ENCODE data around the gene LRRC36. TPM values are rescaled to one million over a fixed set of nuclear protein-coding genes. Genes with fewer than 3 reads are reported as not detected.

LRRC36 gene
- total and polyA plus RNA-seq, 9 of the 15 experiments (the other 6 are each of a cell fraction or from before 2014, with no cell fraction given): 0.09 to 0.40 (median 0.17) TPM; not detected in 1

DNA sequence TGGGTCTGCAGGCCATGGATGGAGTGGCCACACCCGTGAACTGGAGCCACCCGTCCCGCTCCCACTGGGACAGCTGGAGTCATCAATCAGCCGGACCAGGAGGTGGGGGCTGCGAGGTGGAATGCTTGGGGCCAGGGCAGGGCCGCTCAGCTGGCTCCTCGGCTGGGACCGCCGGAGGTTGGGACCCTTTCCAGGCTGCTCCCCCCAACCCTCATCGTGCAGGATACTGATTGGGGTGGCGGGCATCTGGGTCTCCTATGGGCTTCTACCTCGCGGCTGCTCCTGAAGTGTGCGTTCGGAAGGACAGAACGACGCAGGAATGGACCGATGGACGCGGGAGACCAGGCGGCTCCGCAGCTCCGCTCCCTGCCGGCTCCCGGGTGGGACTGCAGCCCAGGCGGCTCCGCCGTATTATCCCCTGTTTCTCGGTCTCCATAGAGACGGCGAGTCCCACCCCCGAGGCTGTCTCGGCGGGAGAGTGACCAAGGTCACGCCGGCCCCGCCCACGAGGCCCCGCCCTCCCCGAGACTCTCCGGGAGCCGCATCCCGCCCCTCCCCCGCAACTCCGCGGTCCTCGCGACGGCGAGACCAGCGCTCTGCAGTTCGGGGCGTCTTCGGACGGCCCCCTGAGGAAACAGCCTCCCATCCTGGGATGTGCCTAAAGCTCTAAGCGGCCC, 66.6 kb downstream of the LRRC36 start, which contains the start of gene TPPP3:
TSS of gene TPPP3 (minus strand) at position 388 of the 677 bp plus-strand sequence. CDS start 2,387 bp downstream, outside the sequence.
- 4% methylated on average over 30 of the region's 56 CpGs for WGBS (ENCODE audit: insufficient coverage, low coverage, missing lambda C conversion rate)
- H2AFZ ChIP-seq (ENCODE audit: low read depth, low read length): peak within 1 kb of the TSS; percentile 84
- no TSS peak for BruUV-seq (replicated peaks)
- ChIA-PET POLR2A (interaction anchor here (0.7 to 1.5 kb wide), 4 partner anchors 11 to 371 kb away, joined by 3 read pairs; no protein-coding TSS in a partner anchor), CTCF (ENCODE audit: low intra/inter-chr PET ratio) (interaction anchor here (0.9 kb wide), 1 partner anchor 21 kb away, joined by 5 read pairs; no protein-coding TSS in a partner anchor)
- H3K4me2 ChIP-seq (ENCODE audit: insufficient read depth, low read length): peak within 1 kb of the TSS; percentile 72
- intact Hi-C loops (cut with micrococcal nuclease) (loop anchor here (10.0 kb wide), 1 partner anchor 48 kb away; no protein-coding TSS in a partner anchor), in situ Hi-C loops (cut with MboI) (no loop called here)
- peaks cover 19 to 78% of the 10 kb centered on the region in 2 experiments for H3K4me1 ChIP-seq (replicated peaks in 1 of 2; ENCODE audit: control insufficient read depth in 2 of 2, insufficient read depth in 2 of 2, low read length in 2 of 2)
- ATAC-seq (peak; percentile 94), FAIRE-seq (peak; percentile 92), DNase-seq (ENCODE audit: extremely low read depth in 1 of 4, low spot score in 3 of 4) (peak; percentile 94 to 97 (median 96))
- no peak within 1 kb of the TSS for H3K27ac ChIP-seq (ENCODE audit: extremely low read depth, low read depth, low read length)
- H3K79me2 ChIP-seq (ENCODE audit: control insufficient read depth, insufficient read depth, low read length): no peaks in the 10 kb centered on the region
- no peaks in the 10 kb centered on the region for H4K20me1 ChIP-seq (replicated peaks; ENCODE audit: control insufficient read depth, insufficient read depth, low read length)
- H3K27me3 ChIP-seq (ENCODE audit: control insufficient read depth in 2 of 2, insufficient read depth in 2 of 2, low read length in 2 of 2): peaks cover 5 to 43% of the 10 kb centered on the region in 2 experiments; a peak in 4 of 5 replicates
- H3K9me1 ChIP-seq (ENCODE audit: control insufficient read depth, insufficient read depth, low read length): no peaks in the 10 kb centered on the region
- no peak within 1 kb of the TSS for H3K4me3 ChIP-seq
- no peaks in the 10 kb centered on the region for H3K9me3 ChIP-seq (replicated peaks; ENCODE audit: control insufficient read depth, insufficient read depth, low read depth, low read length)
- H3K9ac ChIP-seq (ENCODE audit: insufficient read depth in 1 of 2, low read depth in 2 of 2, low read length in 2 of 2): peak within 1 kb of the TSS in 1 of 2 experiments; percentile 86; a peak in 2 of 4 replicates
- H3K36me3 ChIP-seq (ENCODE audit: control insufficient read depth, insufficient read depth, low read length): no peaks in the 10 kb centered on the region
- TF ChIP-seq CHD2 (IDR thresholded peaks at IDR 0.05; ENCODE audit: low read depth, low read length) (peak; percentile 68), FOXK1 (CRISPR knock-in tag; IDR thresholded peaks at IDR 0.05; ENCODE audit: borderline replicate concordance) (0 out of 2 replicates have a peak, but pooled peaks have one; percentile 11), JUNB (CRISPR knock-in tag; conservative IDR thresholded peaks at IDR 0.05) (no peak), RAD21 (CRISPR knock-in tag; conservative IDR thresholded peaks at IDR 0.05 in 1 of 2, IDR thresholded peaks at IDR 0.05 in 1 of 2) (peak; percentile 39 to 62), YY1 (IDR thresholded peaks at IDR 0.05; ENCODE audit: borderline replicate concordance in 1 of 3, control insufficient read depth in 1 of 3, extremely low read depth in 1 of 3, insufficient read depth in 3 of 3, insufficient read length in 1 of 3, insufficient replicate concordance in 2 of 3, low read depth in 1 of 3, low read length in 2 of 3) (peak in 1 of 3 experiments; percentile 11), USF2 (CRISPR knock-in tag; IDR thresholded peaks at IDR 0.05) (no peak), UBTF (IDR thresholded peaks at IDR 0.05; ENCODE audit: borderline replicate concordance in 1 of 2, low read depth in 2 of 2, low read length in 2 of 2) (0 out of 4 replicates have a peak, but pooled peaks of 1 of the 2 experiments have one; percentile 22), ZNF232 (CRISPR knock-in tag; IDR thresholded peaks at IDR 0.05) (no peak), RCOR1 (IDR thresholded peaks at IDR 0.05; ENCODE audit: borderline replicate concordance in 1 of 2, low read depth in 2 of 2, low read length in 2 of 2) (peak in 1 of 2 experiments; percentile 26; a peak in 1 of 4 replicates), RBFOX2 (IDR thresholded peaks at IDR 0.05; ENCODE audit: low read depth, low read length) (peak; percentile 27; the same call in 1 of the 2 replicates)
- TF ChIP-seq, protein P1, sequence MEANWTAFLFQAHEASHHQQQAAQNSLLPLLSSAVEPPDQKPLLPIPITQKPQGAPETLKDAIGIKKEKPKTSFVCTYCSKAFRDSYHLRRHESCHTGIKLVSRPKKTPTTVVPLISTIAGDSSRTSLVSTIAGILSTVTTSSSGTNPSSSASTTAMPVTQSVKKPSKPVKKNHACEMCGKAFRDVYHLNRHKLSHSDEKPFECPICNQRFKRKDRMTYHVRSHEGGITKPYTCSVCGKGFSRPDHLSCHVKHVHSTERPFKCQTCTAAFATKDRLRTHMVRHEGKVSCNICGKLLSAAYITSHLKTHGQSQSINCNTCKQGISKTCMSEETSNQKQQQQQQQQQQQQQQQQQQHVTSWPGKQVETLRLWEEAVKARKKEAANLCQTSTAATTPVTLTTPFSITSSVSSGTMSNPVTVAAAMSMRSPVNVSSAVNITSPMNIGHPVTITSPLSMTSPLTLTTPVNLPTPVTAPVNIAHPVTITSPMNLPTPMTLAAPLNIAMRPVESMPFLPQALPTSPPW (CRISPR knock-in tag; IDR thresholded peaks at IDR 0.05): peak; percentile 47; the same call in 1 of the 2 replicates
- TF ChIP-seq, protein P2, sequence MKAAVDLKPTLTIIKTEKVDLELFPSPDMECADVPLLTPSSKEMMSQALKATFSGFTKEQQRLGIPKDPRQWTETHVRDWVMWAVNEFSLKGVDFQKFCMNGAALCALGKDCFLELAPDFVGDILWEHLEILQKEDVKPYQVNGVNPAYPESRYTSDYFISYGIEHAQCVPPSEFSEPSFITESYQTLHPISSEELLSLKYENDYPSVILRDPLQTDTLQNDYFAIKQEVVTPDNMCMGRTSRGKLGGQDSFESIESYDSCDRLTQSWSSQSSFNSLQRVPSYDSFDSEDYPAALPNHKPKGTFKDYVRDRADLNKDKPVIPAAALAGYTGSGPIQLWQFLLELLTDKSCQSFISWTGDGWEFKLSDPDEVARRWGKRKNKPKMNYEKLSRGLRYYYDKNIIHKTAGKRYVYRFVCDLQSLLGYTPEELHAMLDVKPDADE (conservative IDR thresholded peaks at IDR 0.05; ENCODE audit: control insufficient read depth, low read depth, low read length): 0 out of 2 replicates have a peak, but pooled peaks have one; percentile 28

Measured in K562 (cell line).